Stimulated activated CD4-positive, alpha-beta T cell treated with anti-CD3 and anti-CD28 coated beads, TNF-alpha, amount 100 ng/mL, for 48 hours (primary cell): ENCODE results near the gene SMARCC2.
A peak's percentile ranks its signal among the peaks of the same experiment; 100 is the strongest.

Source experiments
- DNase-seq, 3 donors: peaks; one replicate each; pipeline ENCODE4 v3.0.0-alpha.2; 2020; ENCODE audit warnings: low read depth in 3 of 3

Gene SMARCC2

GRCh38 chr12:56152132-56152755 lies 37.0 kb downstream of the SMARCC2 start, which contains the start of gene MYL6B:
Gene MYL6B (plus strand): TSS chr12:56152587. CDS start chr12:56153919, 1,332 bp downstream.
- peak; percentile 90 to 92 (median 92) for DNase-seq

- peak; percentile 44 to 61 (median 59) for DNase-seq
Measured at GRCh38 chr12:56151672-56152131, 37.6 kb downstream of the SMARCC2 start.

- no peak for DNase-seq
Measured at GRCh38 chr12:56150563-56150962, 38.7 kb downstream of the SMARCC2 start.

DNA sequence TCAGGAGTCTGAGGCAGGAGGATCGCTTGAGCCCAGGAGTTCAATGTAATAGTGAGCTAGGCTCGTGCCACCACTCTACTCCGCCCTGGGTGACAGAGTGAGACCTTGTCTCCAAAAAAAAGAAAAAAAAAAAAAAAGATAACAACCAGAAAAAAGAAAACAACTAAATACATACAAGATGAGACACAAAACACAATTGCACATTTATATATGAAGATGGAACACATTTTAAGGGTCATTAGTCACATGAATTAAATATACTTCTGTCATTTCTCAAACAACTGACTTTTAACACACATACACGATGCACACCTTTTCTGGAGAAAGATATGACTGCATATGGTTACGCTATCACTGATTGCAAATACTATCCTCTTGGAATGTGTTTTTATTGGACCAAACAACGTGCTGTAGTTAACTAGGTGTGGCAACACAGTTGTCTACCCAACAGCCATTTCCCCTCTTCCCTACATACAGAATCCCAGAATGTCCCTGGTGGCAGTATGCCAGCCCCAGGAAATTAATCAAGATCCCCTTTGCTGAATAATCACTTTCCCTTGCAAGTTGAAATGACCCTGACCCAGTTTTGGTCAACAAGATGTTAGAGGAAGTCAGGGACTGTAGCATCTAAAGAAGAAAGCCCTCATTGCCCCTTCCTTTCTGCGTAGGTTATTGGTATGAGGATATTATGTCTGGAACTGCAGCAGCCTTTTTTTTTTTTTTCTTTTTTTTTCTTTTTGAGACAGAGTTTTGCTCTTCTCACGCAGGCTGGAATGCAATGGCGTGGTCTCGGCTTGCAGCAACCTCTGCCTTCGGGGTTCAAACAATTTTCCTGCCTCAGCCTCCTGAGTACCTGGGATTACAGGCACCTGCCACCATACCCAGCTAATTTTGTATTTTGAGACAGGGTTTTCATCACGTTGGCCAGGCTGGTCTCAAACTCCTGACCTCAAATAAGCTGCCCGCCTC lies 42.5 kb downstream of the SMARCC2 start:
- DNase-seq, result no peak

- no peak for DNase-seq
Measured at GRCh38 chr12:56145217-56145616, 44.1 kb downstream of the SMARCC2 start.

DNA sequence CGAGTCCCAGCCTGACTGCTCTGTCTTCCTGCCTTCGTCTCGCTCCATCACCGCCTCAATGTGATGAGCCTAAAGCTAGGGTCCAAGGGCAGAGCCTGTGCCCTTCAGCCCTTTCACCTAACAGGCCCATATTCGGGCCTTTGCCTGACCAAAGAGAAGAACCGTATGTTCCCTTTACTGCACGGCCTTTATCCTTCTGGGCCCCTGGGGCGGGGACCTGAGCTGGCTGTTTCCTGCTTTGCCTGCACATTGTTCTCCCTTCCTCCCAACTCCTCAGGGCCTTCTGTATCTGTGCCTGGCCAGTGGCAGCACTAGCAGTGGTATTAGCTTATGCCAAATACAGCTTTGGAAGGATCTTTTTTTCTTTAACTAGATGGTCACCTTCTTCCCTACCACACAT lies 45.4 kb downstream of the SMARCC2 start:
- DNase-seq, result no peak

- DNase-seq, result no peak
Measured at GRCh38 chr12:56143217-56143616, 46.1 kb downstream of the SMARCC2 start.

DNA sequence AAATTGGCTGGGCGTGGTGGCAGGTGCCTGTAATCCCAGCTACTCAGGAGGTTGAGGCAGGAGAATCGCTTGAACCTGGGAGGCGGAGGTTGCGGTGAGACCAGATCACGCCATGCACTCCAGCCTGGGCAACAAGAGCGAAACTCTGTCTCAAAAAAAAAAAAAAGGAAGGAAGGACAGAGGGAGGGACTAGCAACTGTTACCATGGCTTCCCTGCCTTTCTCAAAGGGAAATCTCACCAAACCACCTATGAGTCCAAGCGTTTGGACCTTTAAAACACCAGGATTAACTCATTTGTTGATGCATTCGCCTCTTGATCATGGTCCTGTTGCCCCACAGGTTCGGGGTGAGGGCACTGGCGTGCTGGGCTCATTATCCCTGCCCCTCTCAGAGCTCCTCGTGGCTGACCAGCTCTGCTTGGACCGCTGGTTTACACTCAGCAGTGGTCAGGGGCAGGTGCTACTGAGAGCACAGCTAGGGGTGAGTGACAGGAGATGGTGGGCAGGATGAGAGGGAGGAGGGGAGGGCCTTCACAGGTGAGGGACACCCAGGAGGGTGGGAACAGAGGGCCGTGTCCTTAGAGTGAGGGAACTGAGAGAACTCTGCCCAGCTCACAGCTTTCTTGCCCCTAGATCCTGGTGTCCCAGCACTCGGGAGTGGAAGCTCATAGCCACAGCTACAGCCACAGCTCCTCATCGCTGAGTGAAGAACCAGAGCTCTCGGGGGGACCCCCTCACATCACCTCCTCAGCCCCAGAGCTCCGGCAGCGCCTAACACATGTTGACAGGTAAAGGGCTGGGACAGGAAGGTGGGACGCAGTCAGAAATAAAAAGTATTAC lies 47.1 kb downstream of the SMARCC2 start:
- no peak for DNase-seq

DNA sequence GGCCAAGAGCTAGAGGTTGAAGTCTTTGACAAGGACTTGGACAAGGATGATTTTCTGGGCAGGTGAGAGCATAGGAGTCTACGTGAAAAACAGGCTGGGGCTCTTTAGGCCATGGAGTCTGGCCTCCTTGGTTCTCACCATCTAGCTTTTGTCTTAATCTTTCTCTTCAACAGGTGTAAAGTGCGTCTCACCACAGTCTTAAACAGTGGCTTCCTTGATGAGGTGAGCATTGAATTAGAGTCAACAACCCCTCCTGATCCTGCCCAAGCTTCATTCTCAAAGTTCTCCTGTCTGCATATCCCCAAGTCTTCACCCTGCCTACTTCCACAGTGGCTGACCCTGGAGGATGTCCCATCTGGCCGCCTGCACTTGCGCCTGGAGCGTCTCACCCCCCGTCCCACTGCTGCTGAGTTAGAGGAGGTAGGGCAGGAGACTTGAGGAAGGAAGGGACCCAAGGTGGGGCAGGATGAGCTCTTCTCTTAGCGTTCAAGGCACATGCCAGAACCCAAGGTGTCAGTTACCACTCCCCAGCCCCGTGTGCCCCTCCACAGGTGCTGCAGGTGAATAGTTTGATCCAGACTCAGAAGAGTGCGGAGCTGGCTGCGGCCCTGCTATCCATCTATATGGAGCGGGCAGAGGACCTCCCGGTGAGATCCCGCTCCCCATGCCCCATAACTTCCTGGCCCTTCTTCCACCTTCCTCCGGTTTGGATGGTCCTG lies 51.3 kb downstream of the SMARCC2 start:
- DNase-seq, result no peak

- no peak for DNase-seq
Measured at GRCh38 chr12:56134897-56135296, 54.4 kb downstream of the SMARCC2 start.

GRCh38 chr12:56130876-56131275 lies 58.4 kb downstream of the SMARCC2 start:
- DNase-seq, result no peak

DNA sequence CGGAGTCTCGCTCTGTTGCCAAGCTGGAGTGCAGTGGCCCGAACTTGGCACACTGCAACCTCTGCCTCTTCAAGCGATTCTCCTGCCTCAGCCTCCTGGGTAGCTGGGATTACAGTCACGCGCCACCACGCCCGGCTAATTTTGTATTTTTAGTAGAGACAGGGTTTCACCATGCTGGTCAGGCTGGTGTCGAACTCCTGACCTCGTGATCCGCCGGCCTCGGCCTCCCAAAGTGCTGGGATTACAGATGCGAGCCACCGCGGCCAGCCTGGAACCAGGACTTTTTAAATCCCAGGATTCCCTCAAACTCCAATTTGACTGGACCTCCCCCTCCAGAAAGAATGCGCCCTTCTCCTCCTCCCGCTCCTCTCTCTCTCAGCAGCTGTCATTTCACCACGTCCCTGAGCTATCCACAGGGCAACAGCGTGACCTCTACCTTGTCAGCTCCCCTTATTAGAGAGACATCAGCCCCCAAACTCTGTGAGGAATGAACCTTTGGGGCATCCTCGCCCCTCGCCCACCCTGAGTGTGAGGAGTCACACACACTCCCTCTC lies 59.3 kb downstream of the SMARCC2 start:
- DNase-seq, result no peak

- DNase-seq, result no peak
Measured at GRCh38 chr12:56129206-56129941, 59.9 kb downstream of the SMARCC2 start.

GRCh38 chr12:56128670-56129205 lies 60.5 kb downstream of the SMARCC2 start:
- no peak for DNase-seq

DNA sequence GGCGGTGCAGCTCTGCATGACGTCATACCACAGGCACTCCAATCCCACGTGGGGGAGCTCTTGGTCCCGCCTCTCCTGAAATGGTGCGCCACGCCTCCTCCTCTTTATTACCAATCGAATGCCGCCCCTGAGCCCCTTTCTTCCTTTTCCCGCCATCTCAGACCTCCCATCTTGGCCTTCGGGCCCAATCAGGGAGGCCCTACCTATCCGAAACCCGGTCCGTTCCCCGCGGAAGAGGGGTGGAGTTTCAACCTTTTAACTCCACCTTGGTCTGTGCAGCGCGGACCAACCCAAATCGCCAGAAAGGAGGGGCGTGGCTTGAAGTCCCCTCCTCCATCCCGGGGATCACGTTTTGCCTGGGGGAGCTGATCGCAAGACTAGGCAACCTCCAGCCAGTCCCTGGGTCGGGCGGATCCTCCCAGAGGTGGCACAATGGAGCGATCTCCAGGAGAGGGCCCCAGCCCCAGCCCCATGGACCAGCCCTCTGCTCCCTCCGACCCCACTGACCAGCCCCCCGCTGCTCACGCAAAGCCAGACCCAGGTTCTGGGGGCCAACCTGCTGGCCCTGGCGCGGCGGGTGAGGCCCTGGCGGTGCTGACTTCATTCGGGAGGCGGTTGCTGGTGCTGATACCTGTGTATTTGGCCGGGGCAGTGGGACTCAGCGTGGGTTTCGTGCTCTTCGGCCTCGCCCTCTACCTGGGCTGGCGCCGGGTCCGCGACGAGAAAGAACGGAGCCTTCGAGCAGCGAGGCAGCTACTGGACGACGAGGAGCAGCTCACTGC lies 61.2 kb downstream of the SMARCC2 start, which contains the start of gene ESYT1:
Gene ESYT1, plus strand, starts transcription at position 380 of the 782 bp plus-strand sequence. Its CDS starts 53 bp downstream, at position 433.
- DNase-seq, result peak; percentile 93 to 99 (median 94)

- DNase-seq, result no peak
Measured at GRCh38 chr12:56127485-56127887, 61.8 kb downstream of the SMARCC2 start.

DNA sequence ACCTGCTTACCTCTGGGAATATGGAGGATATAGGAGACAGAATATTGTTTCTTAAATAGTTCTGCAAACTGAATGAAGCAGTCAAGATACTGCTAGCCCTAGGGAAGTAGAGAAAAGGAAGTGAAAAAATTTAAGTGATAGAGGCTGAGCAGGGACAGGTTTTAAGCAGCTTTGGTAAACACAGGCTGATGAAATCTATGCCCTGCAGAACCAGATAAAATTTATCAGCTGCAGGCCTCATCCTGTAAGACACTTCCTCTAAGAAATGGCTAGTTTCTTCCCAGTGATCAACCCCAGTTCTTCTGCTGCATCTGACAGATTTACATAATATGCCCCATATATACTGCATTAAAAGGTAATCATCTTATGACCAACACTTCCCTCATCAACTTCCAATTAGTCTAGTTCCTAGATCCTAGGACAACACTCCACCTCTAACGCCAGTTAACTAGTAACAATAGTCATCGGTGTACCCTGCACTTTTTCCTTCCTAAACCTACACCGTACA lies 62.5 kb downstream of the SMARCC2 start:
- no peak for DNase-seq

- DNase-seq, result no peak
Measured at GRCh38 chr12:56124133-56124532, 65.2 kb downstream of the SMARCC2 start.

DNA sequence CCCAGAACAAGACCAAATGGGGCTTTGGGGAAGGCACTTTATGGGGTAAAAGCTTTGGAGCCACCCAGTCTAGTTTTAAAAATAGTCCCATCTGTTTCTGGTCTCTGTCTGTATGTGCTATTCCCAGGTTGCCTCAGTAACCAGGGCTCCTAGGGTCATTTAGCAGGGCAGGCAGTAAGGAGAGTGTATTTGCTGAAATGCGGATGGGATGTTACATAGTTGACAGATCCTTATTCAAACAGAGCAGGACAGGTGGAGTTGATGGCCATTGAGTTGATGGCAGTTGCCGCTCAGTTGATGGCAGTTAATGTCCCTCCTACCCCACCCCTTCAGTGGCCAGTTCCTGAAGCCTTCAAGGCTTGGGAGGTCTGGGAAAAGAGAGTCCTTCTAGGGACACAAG lies 66.6 kb downstream of the SMARCC2 start:
- DNase-seq, result no peak
